Uterus (tissue), 4 donors: ENCODE results near the gene SPOCK1. TPM values are rescaled to one million over a fixed set of nuclear protein-coding genes. Genes with fewer than 3 reads are reported as not detected.

Experiments
- DNase-seq, 2 donors: peaks; one replicate each; pipeline ENCODE4 v3.0.0-alpha.2; 2019 to 2020
- H3K27ac ChIP-seq, 2 donors: fragments of 200-600 bp; sonication (generic); 1 replicate in 1 of 2; 2 replicates in 1 of 2; pipeline ENCODE4 v1.5.1; 2016 to 2018
- H3K27me3 ChIP-seq, 2 donors: fragments of 200-600 bp; sonication (generic); one replicate each; pipeline ENCODE4 v1.5.1; 2018 to 2019; ENCODE audit warnings: control low read depth in 1 of 2
- H3K36me3 ChIP-seq, 2 donors: fragments of 200-600 bp; sonication (generic); one replicate each; pipeline ENCODE4 v1.5.1; 2019; ENCODE audit warnings: control low read depth in 1 of 2
- H3K4me1 ChIP-seq, 2 donors: fragments of 200-600 bp; sonication (generic); one replicate each; pipeline ENCODE4 v1.5.1; 2018 to 2019; ENCODE audit warnings: control low read depth in 1 of 2
- H3K4me3 ChIP-seq, 2 donors: fragments of 200-600 bp; sonication (generic); 1 replicate in 1 of 2; 2 replicates in 1 of 2; pipeline ENCODE4 v1.5.1; 2018 to 2019; ENCODE audit warnings: mild to moderate bottlenecking in 1 of 2
- H3K9me3 ChIP-seq, 2 donors: fragments of 200-600 bp; sonication (generic); one replicate each; pipeline ENCODE4 v1.5.1; 2019; ENCODE audit warnings: control low read depth in 1 of 2
- POLR2A ChIP-seq, 2 donors: fragments of 450-650 bp; IDR thresholded peaks; one replicate each; pipeline ENCODE4 v1.6.1; 2016; ENCODE audit warnings: antibody characterized with exemption in 2 of 2, mild to moderate bottlenecking in 1 of 2, moderate library complexity in 1 of 2
- intact Hi-C: fragments of 100-400 bp; cut with DNase I; formaldehyde crosslinking; loops from one replicate; pipeline ENCODE4 v1.15.1; 2023; ENCODE audit warnings: low total_unique reads
- total RNA-seq, 4 donors: library from RNA; depleted of rRNA in 3 of 4; stranded (reverse); fragments of >200 nt in 3 of 4; gene quantifications; one replicate each; pipeline versions ENCODE4 v1.1.0 to v1.2.4, GENCODE V29; 2014 to 2023
- TF ChIP-seq, protein P1 (sequence below), 4 experiments: fragments of 200-600 bp in 2 of 4; fragments of 450-650 bp in 2 of 4; sonication (generic) in 2 of 4; IDR thresholded peaks; one replicate each; pipeline ENCODE4 v1.5.1; 2016 to 2019; ENCODE audit warnings: antibody characterized with exemption in 4 of 4, mild to moderate bottlenecking in 2 of 4, moderate library complexity in 1 of 4
- donor health status: DM: yes; HTN: yes; CAD: no.

SPOCK1 gene
- total RNA-seq, 4 donors from 2014 or later: 31.8 to 131 (median 45.1) TPM

DNA sequence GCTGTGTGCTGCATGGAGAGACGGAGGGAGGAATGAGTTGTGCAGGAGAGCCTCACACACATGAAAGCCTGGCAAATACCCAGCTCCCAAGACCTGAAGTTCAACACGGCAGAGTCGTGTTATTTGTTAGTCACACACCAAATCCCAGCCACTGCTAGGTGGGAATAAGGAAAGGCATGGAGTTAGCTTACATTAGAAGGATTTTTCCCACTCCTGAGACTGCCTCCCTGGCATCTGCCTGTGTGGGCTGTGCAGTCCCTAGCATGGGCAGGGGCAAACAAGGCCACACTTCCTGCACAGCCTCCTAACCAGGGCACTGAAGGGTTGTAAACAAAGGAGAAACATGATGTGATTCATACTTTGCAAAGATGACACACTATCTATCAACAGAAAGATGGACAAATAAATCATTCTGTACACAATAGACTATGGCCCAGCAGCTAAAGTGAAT, 306.8 kb downstream of the SPOCK1 start:
- H3K4me1 ChIP-seq: no peaks in the 10 kb centered on the region

DNA sequence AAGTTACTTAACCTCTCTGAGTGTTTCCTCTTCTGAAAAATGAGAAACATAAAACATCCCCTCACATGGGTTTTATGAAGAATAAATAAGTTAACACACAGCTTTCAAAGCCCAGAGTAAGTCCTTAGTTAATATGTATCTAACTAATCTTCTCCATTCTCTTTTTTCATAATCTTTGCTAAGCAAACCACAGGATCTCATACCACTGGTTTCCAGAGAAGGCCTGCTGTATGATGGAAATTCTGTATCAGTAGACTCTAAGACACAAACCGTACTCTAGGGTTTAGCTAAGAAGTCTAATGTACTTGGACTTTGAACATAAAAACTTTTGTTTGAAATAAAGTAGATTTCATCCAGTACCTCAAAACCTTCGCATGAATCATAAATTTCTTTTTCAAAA, 307.9 kb downstream of the SPOCK1 start:
- intact Hi-C loops: no loop called here
- H3K9me3 ChIP-seq: no peaks in the 10 kb centered on the region
- H3K27me3 ChIP-seq: no peaks in the 10 kb centered on the region
- H3K36me3 ChIP-seq: no peaks in the 10 kb centered on the region
- H3K27ac ChIP-seq: no peak overlapping the region
- no peak for DNase-seq
- H3K4me3 ChIP-seq: no peak overlapping the region
- no peaks in the 10 kb centered on the region for H3K4me1 ChIP-seq
- TF ChIP-seq, protein P1, sequence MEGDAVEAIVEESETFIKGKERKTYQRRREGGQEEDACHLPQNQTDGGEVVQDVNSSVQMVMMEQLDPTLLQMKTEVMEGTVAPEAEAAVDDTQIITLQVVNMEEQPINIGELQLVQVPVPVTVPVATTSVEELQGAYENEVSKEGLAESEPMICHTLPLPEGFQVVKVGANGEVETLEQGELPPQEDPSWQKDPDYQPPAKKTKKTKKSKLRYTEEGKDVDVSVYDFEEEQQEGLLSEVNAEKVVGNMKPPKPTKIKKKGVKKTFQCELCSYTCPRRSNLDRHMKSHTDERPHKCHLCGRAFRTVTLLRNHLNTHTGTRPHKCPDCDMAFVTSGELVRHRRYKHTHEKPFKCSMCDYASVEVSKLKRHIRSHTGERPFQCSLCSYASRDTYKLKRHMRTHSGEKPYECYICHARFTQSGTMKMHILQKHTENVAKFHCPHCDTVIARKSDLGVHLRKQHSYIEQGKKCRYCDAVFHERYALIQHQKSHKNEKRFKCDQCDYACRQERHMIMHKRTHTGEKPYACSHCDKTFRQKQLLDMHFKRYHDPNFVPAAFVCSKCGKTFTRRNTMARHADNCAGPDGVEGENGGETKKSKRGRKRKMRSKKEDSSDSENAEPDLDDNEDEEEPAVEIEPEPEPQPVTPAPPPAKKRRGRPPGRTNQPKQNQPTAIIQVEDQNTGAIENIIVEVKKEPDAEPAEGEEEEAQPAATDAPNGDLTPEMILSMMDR (IDR thresholded peaks at IDR 0.05): no peak
- no peak for TF ChIP-seq POLR2A (IDR thresholded peaks at IDR 0.05)

More for the DNA sequence above, 306.8 kb downstream of the SPOCK1 start:
- intact Hi-C loops: no loop called here
- peak in 1 of 2 donors; percentile 21 for DNase-seq
- TF ChIP-seq POLR2A (IDR thresholded peaks at IDR 0.05): no peak
- TF ChIP-seq, protein P1 (IDR thresholded peaks at IDR 0.05): no peak
- Histone ChIP-seq H3K4me3 (no peak overlapping the region), H3K27ac (no peak overlapping the region), H3K36me3 (no peaks in the 10 kb centered on the region), H3K27me3 (no peaks in the 10 kb centered on the region), H3K9me3 (no peaks in the 10 kb centered on the region)

DNA sequence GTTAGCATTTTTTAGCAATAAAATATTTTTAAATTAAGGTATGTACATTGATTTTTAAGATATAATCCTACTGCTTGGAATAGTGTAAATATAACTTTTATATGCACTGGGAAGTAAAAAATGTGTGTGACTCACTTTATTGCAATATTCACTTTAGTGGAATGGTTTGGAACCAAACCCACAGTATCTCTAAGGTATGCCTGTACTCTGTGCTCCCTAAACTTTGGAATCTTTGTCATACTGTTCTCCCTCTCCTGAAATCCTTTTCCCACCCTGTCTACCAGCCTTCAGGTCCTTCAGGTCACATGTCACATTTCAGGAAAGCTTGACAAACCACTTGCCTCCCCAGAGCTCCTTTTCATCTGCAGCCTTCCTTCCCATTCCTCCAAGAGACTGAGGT, 308.7 kb downstream of the SPOCK1 start:
- intact Hi-C loops: no loop called here
- DNase-seq: no peak

DNA sequence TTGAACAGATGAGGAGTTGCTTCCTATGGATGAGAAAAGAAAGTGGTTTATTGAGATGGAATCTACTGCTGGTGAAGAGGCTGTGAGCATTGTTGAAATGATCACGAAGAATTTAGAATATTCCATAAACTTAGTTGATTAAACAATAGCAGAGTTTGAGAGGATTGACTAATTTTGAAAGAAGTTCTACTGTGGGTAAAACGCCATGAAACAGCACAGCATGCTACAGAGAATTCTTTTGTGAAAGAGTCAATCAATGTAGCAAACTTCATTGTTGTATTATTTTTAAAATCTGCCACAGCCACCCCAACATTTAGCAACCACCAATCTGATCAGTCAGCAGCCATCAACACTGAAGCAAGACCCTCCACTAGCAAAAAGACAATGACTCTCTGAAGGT, 309.1 kb downstream of the SPOCK1 start:
- no peaks in the 10 kb centered on the region for H3K4me1 ChIP-seq
- DNase-seq: no peak
- H3K27me3 ChIP-seq: no peaks in the 10 kb centered on the region
- no peaks in the 10 kb centered on the region for H3K36me3 ChIP-seq
- intact Hi-C loops: no loop called here
- H3K4me3 ChIP-seq: no peak overlapping the region
- H3K9me3 ChIP-seq: no peaks in the 10 kb centered on the region
- TF ChIP-seq, protein P1 (IDR thresholded peaks at IDR 0.05): no peak
- no peak for TF ChIP-seq POLR2A (IDR thresholded peaks at IDR 0.05)
- no peak overlapping the region for H3K27ac ChIP-seq

More for the DNA sequence above, 308.7 kb downstream of the SPOCK1 start:
- TF ChIP-seq, protein P1 (IDR thresholded peaks at IDR 0.05): no peak
- TF ChIP-seq POLR2A (IDR thresholded peaks at IDR 0.05): no peak
- H3K36me3 ChIP-seq: no peaks in the 10 kb centered on the region
- no peaks in the 10 kb centered on the region for H3K27me3 ChIP-seq
- no peaks in the 10 kb centered on the region for H3K4me1 ChIP-seq
- no peak overlapping the region for H3K4me3 ChIP-seq
- no peak overlapping the region for H3K27ac ChIP-seq
- H3K9me3 ChIP-seq: no peaks in the 10 kb centered on the region

DNA sequence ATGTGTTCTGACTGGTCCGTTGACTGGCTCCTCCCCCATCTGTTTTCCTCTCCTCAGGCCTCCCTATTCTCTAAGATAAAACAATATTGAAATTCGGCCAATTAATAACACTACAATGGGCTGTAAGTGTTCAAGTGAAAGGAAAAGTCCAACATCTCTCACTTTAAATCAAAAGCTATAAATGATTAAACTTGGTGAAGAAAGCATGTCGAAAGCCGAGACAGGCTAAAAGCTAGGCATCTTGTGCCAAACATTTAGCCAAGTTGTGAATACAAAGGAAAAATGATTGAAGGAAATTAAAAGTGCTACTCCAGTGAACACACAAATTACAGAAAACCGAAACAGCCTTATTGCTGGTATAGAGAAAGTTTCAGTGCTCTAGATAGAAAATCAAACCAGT, 310.6 kb downstream of the SPOCK1 start:
- no peak for TF ChIP-seq POLR2A (IDR thresholded peaks at IDR 0.05)
- TF ChIP-seq, protein P1 (IDR thresholded peaks at IDR 0.05): no peak
- intact Hi-C loops: no loop called here
- H3K4me3 ChIP-seq: no peak overlapping the region
- H3K36me3 ChIP-seq: no peaks in the 10 kb centered on the region
- H3K9me3 ChIP-seq: no peaks in the 10 kb centered on the region
- H3K27me3 ChIP-seq: no peaks in the 10 kb centered on the region
- no peak for DNase-seq
- no peaks in the 10 kb centered on the region for H3K4me1 ChIP-seq
- H3K27ac ChIP-seq: no peak overlapping the region
